Neural cell (in vitro differentiated cells): Measurements from ENCODE around the gene KPNA1. TPM values are rescaled to one million over a fixed set of nuclear protein-coding genes. Genes with fewer than 3 reads are reported as not detected.

Source experiments
- H2AFZ ChIP-seq: fragments of 200-600, 300-800 bp; sonication (generic), shearing (Covaris generic); 2 replicates; pipeline ENCODE4 v1.6.0; 2014; ENCODE audit warnings: low read depth, mild to moderate bottlenecking, antibody characterized with exemption, low read length, moderate library complexity
- H3F3A ChIP-seq: fragments of 200-600 bp; shearing (Covaris generic); 2 replicates; pipeline ENCODE4 v1.6.1; 2016; ENCODE audit warnings: mild to moderate bottlenecking, moderate library complexity, mixed read lengths, antibody characterized with exemption, low read length; ENCODE audit not compliant: insufficient read depth, poor library complexity, severe bottlenecking
- H3K27ac ChIP-seq: fragments of 200-600, 300-800 bp; sonication (generic), shearing (Covaris generic); 2 replicates; pipeline ENCODE4 v1.5.1; 2014; ENCODE audit warnings: mild to moderate bottlenecking, low read length, moderate library complexity
- H3K27me3 ChIP-seq: fragments of 300-800, 200-600 bp; sonication (generic), shearing (Covaris generic); 2 replicates; pipeline ENCODE4 v1.6.0; 2014; ENCODE audit warnings: mild to moderate bottlenecking, low read depth, low read length, moderate library complexity; ENCODE audit not compliant: insufficient read depth
- H3K36me3 ChIP-seq: fragments of 300-800, 200-600 bp; sonication (generic), shearing (Covaris generic); 2 replicates; pipeline ENCODE4 v1.5.1; 2014; ENCODE audit warnings: mild to moderate bottlenecking, antibody characterized with exemption, low read length, moderate library complexity; ENCODE audit not compliant: insufficient read depth
- H3K4me2 ChIP-seq: fragments of 300-800, 200-600 bp; sonication (generic), shearing (Covaris generic); 2 replicates; pipeline ENCODE4 v1.6.0; 2014; ENCODE audit warnings: mild to moderate bottlenecking, low read length
- H3K4me3 ChIP-seq: fragments of 300-800, 200-600 bp; sonication (generic), shearing (Covaris generic); 2 replicates; pipeline ENCODE4 v1.5.1; 2014; ENCODE audit warnings: mild to moderate bottlenecking, low read length, moderate library complexity
- H3K79me2 ChIP-seq: fragments of 200-600 bp; shearing (Covaris generic); replicated peaks from 2 replicates; pipeline ENCODE4 v1.6.0; 2014; ENCODE audit warnings: mild to moderate bottlenecking, low read length, moderate library complexity; ENCODE audit not compliant: insufficient read depth
- H3K9ac ChIP-seq: fragments of 300-800, 200-600 bp; sonication (generic), shearing (Covaris generic); 2 replicates; pipeline ENCODE4 v1.6.1; 2016; ENCODE audit warnings: mild to moderate bottlenecking, low read length, mixed read lengths
- H3K9me2 ChIP-seq: fragments of 200-600 bp; shearing (Covaris generic); 2 replicates; pipeline ENCODE4 v1.6.1; 2016; ENCODE audit warnings: mild to moderate bottlenecking, low read length, mixed read lengths; ENCODE audit not compliant: insufficient read depth
- H3K9me3 ChIP-seq: fragments of 200-600, 300-800 bp; sonication (generic), shearing (Covaris generic); 2 replicates; pipeline ENCODE4 v1.6.1; 2016; ENCODE audit warnings: mild to moderate bottlenecking, mixed run types, low read length, moderate library complexity, mixed read lengths
- H4K20me1 ChIP-seq: fragments of 200-600 bp; shearing (Covaris generic); 2 replicates; pipeline ENCODE4 v1.6.1; 2016; ENCODE audit warnings: mild to moderate bottlenecking, mixed run types; ENCODE audit not compliant: insufficient read depth
- EP300 ChIP-seq: fragments of 450-650 bp; conservative IDR thresholded peaks from 2 replicates; pipeline ENCODE4 v1.6.1; 2014; ENCODE audit warnings: antibody characterized with exemption, mild to moderate bottlenecking, moderate library complexity; ENCODE audit not compliant: poor library complexity, severe bottlenecking
- EZH2 ChIP-seq: fragments of 200-600, 300-800 bp; shearing (Covaris generic), sonication (generic); IDR thresholded peaks from 2 replicates; pipeline ENCODE4 v1.6.1; 2014; ENCODE audit warnings: antibody characterized with exemption, low read length, borderline replicate concordance, mild to moderate bottlenecking; ENCODE audit not compliant: insufficient read depth, poor library complexity, severe bottlenecking
- MXI1 ChIP-seq: fragments of 450-650 bp; conservative IDR thresholded peaks from 2 replicates; pipeline ENCODE4 v1.6.1; 2014; ENCODE audit warnings: antibody characterized with exemption, mild to moderate bottlenecking; ENCODE audit not compliant: poor library complexity, severe bottlenecking
- POLR2AphosphoS5 ChIP-seq: IDR thresholded peaks from 2 replicates; pipeline ENCODE4 v1.6.1; 2012
- RAD21 ChIP-seq: fragments of 450-650 bp; conservative IDR thresholded peaks from 2 replicates; pipeline ENCODE4 v1.6.1; 2014; ENCODE audit warnings: antibody characterized with exemption, mild to moderate bottlenecking, moderate library complexity
- SMC3 ChIP-seq: fragments of 450-650 bp; conservative IDR thresholded peaks from 2 replicates; pipeline ENCODE4 v1.6.1; 2014; ENCODE audit warnings: antibody characterized with exemption, mild to moderate bottlenecking, moderate library complexity; ENCODE audit not compliant: poor library complexity
- TAF1 ChIP-seq: IDR thresholded peaks from 2 replicates; pipeline ENCODE4 v1.6.1; 2012; ENCODE audit warnings: low read depth
- polyA plus RNA-seq: library from polyadenylated mRNA; depleted of rRNA; stranded (reverse); fragments of >200 nt; gene quantifications from 2 replicates; pipeline ENCODE4 v1.2.3, GENCODE V29; 2014
- TF ChIP-seq, protein P1 (sequence below): fragments of 450-650 bp; IDR thresholded peaks from 2 replicates; pipeline ENCODE4 v1.5.1; 2014; ENCODE audit warnings: antibody characterized with exemption, mild to moderate bottlenecking, moderate library complexity; ENCODE audit not compliant: poor library complexity, severe bottlenecking
- TF ChIP-seq, protein P2 (sequence below): IDR thresholded peaks from 2 replicates; pipeline ENCODE4 v1.6.1; 2012; ENCODE audit warnings: borderline replicate concordance

Gene KPNA1
- polyA plus RNA-seq, 1 donor from 2014 or later = 35.8 TPM

DNA sequence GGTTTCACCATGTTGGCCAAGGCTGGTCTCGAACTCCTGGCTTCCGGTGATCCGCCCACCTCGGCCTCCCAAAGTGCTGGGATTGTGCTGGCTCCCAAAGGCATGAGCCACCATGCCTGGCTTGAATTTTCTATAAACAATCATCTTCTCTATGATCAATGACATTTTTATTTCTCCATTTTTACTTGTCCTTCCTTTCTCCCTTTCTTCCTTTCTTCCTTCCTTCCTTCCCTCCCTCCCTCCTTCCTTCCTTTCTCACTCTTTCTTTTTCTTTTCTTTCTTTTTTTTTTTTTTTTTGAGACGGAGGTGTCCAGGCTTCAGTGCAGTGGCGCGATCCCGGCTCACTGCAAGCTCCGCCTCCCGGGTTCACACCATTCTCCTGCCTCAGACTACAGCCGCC is 8.6 kb upstream of the KPNA1 start:
- no peaks in the 10 kb centered on the region for H4K20me1 ChIP-seq
- H3K4me3 ChIP-seq = no peak overlapping the region
- no peaks in the 10 kb centered on the region for H3F3A ChIP-seq
- H2AFZ ChIP-seq = no peak overlapping the region
- no peaks in the 10 kb centered on the region for H3K79me2 ChIP-seq
- no peaks in the 10 kb centered on the region for H3K36me3 ChIP-seq
- H3K27me3 ChIP-seq = no peaks in the 10 kb centered on the region
- TF ChIP-seq POLR2AphosphoS5 = no peak
- TF ChIP-seq MXI1 = no peak
- TF ChIP-seq TAF1 = no peak
- H3K9ac ChIP-seq = no peak overlapping the region
- no peak overlapping the region for H3K4me2 ChIP-seq
- no peaks in the 10 kb centered on the region for H3K9me2 ChIP-seq
- no peak overlapping the region for H3K27ac ChIP-seq
- no peaks in the 10 kb centered on the region for H3K9me3 ChIP-seq

DNA sequence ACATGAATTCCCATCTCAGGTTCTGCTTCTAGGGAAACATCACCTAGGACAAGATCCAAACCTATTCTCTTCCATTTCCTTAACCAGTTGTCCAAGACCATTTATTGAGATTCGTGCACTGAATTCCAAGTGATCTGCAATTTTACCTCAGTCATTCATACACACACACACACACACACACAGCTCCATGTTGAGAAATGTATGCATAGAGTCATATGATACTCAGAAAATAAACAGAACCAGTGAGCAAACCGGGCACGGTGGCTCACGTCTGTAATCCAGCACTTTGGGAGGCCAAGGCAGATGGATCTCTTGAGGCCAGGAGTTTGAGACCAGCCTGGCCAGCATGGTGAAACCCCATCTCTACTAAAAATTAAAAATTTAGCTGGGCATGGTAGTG is 6.1 kb upstream of the KPNA1 start:
- Histone ChIP-seq H3K9me2 (no peaks in the 10 kb centered on the region), H3K9ac (no peak overlapping the region), H3K36me3 (no peaks in the 10 kb centered on the region), H3K4me2 (no peak overlapping the region), H3K27ac (no peak overlapping the region), H3K9me3 (no peaks in the 10 kb centered on the region), H3K4me3 (no peak overlapping the region), H4K20me1 (no peaks in the 10 kb centered on the region), H3K27me3 (no peaks in the 10 kb centered on the region), H3F3A (no peaks in the 10 kb centered on the region), H2AFZ (no peak overlapping the region), H3K79me2 (no peaks in the 10 kb centered on the region)
- TF ChIP-seq, protein P1, sequence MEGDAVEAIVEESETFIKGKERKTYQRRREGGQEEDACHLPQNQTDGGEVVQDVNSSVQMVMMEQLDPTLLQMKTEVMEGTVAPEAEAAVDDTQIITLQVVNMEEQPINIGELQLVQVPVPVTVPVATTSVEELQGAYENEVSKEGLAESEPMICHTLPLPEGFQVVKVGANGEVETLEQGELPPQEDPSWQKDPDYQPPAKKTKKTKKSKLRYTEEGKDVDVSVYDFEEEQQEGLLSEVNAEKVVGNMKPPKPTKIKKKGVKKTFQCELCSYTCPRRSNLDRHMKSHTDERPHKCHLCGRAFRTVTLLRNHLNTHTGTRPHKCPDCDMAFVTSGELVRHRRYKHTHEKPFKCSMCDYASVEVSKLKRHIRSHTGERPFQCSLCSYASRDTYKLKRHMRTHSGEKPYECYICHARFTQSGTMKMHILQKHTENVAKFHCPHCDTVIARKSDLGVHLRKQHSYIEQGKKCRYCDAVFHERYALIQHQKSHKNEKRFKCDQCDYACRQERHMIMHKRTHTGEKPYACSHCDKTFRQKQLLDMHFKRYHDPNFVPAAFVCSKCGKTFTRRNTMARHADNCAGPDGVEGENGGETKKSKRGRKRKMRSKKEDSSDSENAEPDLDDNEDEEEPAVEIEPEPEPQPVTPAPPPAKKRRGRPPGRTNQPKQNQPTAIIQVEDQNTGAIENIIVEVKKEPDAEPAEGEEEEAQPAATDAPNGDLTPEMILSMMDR = no peak
- no peak for TF ChIP-seq TAF1
- no peak for TF ChIP-seq MXI1
- TF ChIP-seq, protein P2, sequence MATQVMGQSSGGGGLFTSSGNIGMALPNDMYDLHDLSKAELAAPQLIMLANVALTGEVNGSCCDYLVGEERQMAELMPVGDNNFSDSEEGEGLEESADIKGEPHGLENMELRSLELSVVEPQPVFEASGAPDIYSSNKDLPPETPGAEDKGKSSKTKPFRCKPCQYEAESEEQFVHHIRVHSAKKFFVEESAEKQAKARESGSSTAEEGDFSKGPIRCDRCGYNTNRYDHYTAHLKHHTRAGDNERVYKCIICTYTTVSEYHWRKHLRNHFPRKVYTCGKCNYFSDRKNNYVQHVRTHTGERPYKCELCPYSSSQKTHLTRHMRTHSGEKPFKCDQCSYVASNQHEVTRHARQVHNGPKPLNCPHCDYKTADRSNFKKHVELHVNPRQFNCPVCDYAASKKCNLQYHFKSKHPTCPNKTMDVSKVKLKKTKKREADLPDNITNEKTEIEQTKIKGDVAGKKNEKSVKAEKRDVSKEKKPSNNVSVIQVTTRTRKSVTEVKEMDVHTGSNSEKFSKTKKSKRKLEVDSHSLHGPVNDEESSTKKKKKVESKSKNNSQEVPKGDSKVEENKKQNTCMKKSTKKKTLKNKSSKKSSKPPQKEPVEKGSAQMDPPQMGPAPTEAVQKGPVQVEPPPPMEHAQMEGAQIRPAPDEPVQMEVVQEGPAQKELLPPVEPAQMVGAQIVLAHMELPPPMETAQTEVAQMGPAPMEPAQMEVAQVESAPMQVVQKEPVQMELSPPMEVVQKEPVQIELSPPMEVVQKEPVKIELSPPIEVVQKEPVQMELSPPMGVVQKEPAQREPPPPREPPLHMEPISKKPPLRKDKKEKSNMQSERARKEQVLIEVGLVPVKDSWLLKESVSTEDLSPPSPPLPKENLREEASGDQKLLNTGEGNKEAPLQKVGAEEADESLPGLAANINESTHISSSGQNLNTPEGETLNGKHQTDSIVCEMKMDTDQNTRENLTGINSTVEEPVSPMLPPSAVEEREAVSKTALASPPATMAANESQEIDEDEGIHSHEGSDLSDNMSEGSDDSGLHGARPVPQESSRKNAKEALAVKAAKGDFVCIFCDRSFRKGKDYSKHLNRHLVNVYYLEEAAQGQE = no peak
- TF ChIP-seq EP300 = no peak
- no peak for TF ChIP-seq EZH2
- no peak for TF ChIP-seq POLR2AphosphoS5
- no peak for TF ChIP-seq RAD21

DNA sequence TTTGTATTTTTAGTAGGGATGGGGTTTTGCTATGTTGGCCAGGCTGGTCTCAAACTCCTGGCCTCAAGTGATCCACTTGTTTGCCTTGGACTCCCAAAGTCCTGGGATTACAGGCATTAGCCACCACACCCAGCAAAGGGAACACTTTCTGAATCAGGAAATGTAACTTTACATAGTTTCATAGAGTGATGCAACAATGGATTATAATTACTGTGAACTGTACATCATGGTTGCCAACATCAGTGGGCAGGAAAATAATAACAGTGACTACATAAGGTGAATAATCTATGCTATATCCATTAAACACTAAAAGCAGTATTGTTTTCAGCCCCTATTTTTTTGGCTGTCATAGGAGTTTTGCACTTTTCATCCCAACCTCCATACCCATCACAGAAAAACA is 5.0 kb upstream of the KPNA1 start:
- H3K27ac ChIP-seq = no peak overlapping the region
- no peaks in the 10 kb centered on the region for H4K20me1 ChIP-seq
- H3K9ac ChIP-seq = no peak overlapping the region
- no peaks in the 10 kb centered on the region for H3K9me2 ChIP-seq
- no peaks in the 10 kb centered on the region for H3K27me3 ChIP-seq
- no peak overlapping the region for H3K4me2 ChIP-seq
- H3K36me3 ChIP-seq = no peaks in the 10 kb centered on the region
- H3K4me3 ChIP-seq = no peak overlapping the region
- no peaks in the 10 kb centered on the region for H3K79me2 ChIP-seq
- H3K9me3 ChIP-seq = no peaks in the 10 kb centered on the region
- no peaks in the 10 kb centered on the region for H3F3A ChIP-seq
- no peak overlapping the region for H2AFZ ChIP-seq
- TF ChIP-seq RAD21 (no peak), EZH2 (no peak), EP300 (no peak), SMC3 (no peak), MXI1 (no peak), POLR2AphosphoS5 (no peak), TAF1 (no peak)
- TF ChIP-seq, protein P2 = no peak
- TF ChIP-seq, protein P1 = no peak
